ENCODE measurements around the gene ADGRB2.

ADGRB2 gene

GRCh38 chr1:31764312-31765040, at the start of gene ADGRB2:
Gene ADGRB2, minus strand, starts transcription at chr1:31764340. Its CDS starts 7,119 bp downstream, at chr1:31757221.
- peak; percentile 71 for DNase-seq

GRCh38 chr1:31812158-31812829, 48.2 kb upstream of the ADGRB2 start:
- no peak for DNase-seq

GRCh38 chr1:31811605-31812004, 47.5 kb upstream of the ADGRB2 start:
- DNase-seq = no peak

- DNase-seq = no peak
These were observed 45.6 kb upstream of the ADGRB2 start for GRCh38 chr1:31809698-31810097.

- no peak for DNase-seq
These were observed 43.3 kb upstream of the ADGRB2 start for GRCh38 chr1:31807273-31808048.

- no peak for DNase-seq
These were observed 41.2 kb upstream of the ADGRB2 start for GRCh38 chr1:31805318-31805717.

GRCh38 chr1:31804098-31804497, 40.0 kb upstream of the ADGRB2 start:
- DNase-seq = no peak

- DNase-seq = no peak
These were observed 39.5 kb upstream of the ADGRB2 start for GRCh38 chr1:31803610-31804009.

- no peak for DNase-seq
These were observed 38.3 kb upstream of the ADGRB2 start for GRCh38 chr1:31802190-31803150.

- no peak for DNase-seq
These were observed 37.3 kb upstream of the ADGRB2 start for GRCh38 chr1:31801458-31801857.

- no peak for DNase-seq
These were observed 36.5 kb upstream of the ADGRB2 start for GRCh38 chr1:31800674-31800967.

GRCh38 chr1:31799895-31800673, 35.9 kb upstream of the ADGRB2 start:
- no peak for DNase-seq

GRCh38 chr1:31799196-31799894, 35.2 kb upstream of the ADGRB2 start:
- DNase-seq = peak; percentile 43

- peak; percentile 43 for DNase-seq
These were observed 34.5 kb upstream of the ADGRB2 start for GRCh38 chr1:31798433-31799195.

- DNase-seq = peak; percentile 37
These were observed 33.9 kb upstream of the ADGRB2 start for GRCh38 chr1:31798086-31798432.

- peak; percentile 27 for DNase-seq
These were observed 33.1 kb upstream of the ADGRB2 start for GRCh38 chr1:31797216-31797615.

- DNase-seq = peak; percentile 28
These were observed 32.6 kb upstream of the ADGRB2 start for GRCh38 chr1:31796707-31797106.

- DNase-seq = peak; percentile 46
These were observed 31.9 kb upstream of the ADGRB2 start for GRCh38 chr1:31795801-31796621.

GRCh38 chr1:31795096-31795675, 31.0 kb upstream of the ADGRB2 start:
- peak; percentile 2 for DNase-seq

All from right forelimb (tissue), 1 donor.